22Rv1 (cell line): ENCODE measurements around the gene AAK1.
A peak's percentile ranks its signal among the peaks of the same experiment; 100 is the strongest.

Experiments used
- H3K27ac ChIP-seq: fragments of 450-650 bp; 2 replicates; pipeline ENCODE4 v1.5.1; 2017
- CTCF ChIP-seq: fragments of 450-650 bp; IDR thresholded peaks from 2 replicates; pipeline ENCODE4 v1.5.1; 2017; ENCODE audit warnings: mild to moderate bottlenecking
- ZFX ChIP-seq: fragments of 450-650 bp; IDR thresholded peaks from 2 replicates; pipeline ENCODE4 v1.6.1; 2017; ENCODE audit warnings: antibody characterized with exemption, borderline replicate concordance

The AAK1 gene

GRCh38 chr2:69518841-69519240 lies 124.7 kb downstream of the AAK1 start:
- no peak for TF ChIP-seq ZFX
- TF ChIP-seq CTCF = no peak
- H3K27ac ChIP-seq = no peak overlapping the region

GRCh38 chr2:69517410-69517809 lies 126.1 kb downstream of the AAK1 start:
- no peak for TF ChIP-seq CTCF
- no peak for TF ChIP-seq ZFX
- H3K27ac ChIP-seq = no peak overlapping the region

GRCh38 chr2:69514819-69515218 lies 128.7 kb downstream of the AAK1 start:
- TF ChIP-seq ZFX (no peak), CTCF (no peak)

GRCh38 chr2:69514406-69514805 lies 129.1 kb downstream of the AAK1 start:
- H3K27ac ChIP-seq = no peak overlapping the region
- no peak for TF ChIP-seq ZFX
- TF ChIP-seq CTCF = no peak

More at GRCh38 chr2:69514819-69515218, 128.7 kb downstream of the AAK1 start:
- H3K27ac ChIP-seq = no peak overlapping the region

GRCh38 chr2:69512446-69512845 lies 131.1 kb downstream of the AAK1 start:
- TF ChIP-seq ZFX (no peak), CTCF (no peak)
- H3K27ac ChIP-seq = no peak overlapping the region

GRCh38 chr2:69510204-69510603 lies 133.3 kb downstream of the AAK1 start:
- TF ChIP-seq ZFX (no peak), CTCF (no peak)
- H3K27ac ChIP-seq = no peak overlapping the region

GRCh38 chr2:69509750-69510140 lies 133.8 kb downstream of the AAK1 start:
- TF ChIP-seq ZFX = no peak
- no peak for TF ChIP-seq CTCF
- peak overlapping the region; percentile 51 for H3K27ac ChIP-seq
